CD4-positive, alpha-beta T cell treated with Interleukin-12 subunit alpha and Interleukin-12 subunit beta, for 1 hour (primary cell): Measurements from ENCODE around the gene INTS1.

Experiments used
- DNase-seq: peaks from one replicate; pipeline ENCODE4 v3.0.0-alpha.2; 2020

The INTS1 gene

GRCh38 chr7:1484569-1484968 lies 19.6 kb downstream of the INTS1 start:
- DNase-seq, result no peak

GRCh38 chr7:1483536-1484505 lies 20.4 kb downstream of the INTS1 start:
- DNase-seq, result no peak

- no peak for DNase-seq
These were observed 21.1 kb downstream of the INTS1 start for GRCh38 chr7:1483079-1483478.

- DNase-seq, result no peak
These were observed 22.9 kb downstream of the INTS1 start for GRCh38 chr7:1481300-1481699.

- no peak for DNase-seq
These were observed 23.5 kb downstream of the INTS1 start for GRCh38 chr7:1480670-1481069.

GRCh38 chr7:1479287-1479686 lies 24.9 kb downstream of the INTS1 start:
- no peak for DNase-seq

- no peak for DNase-seq
These were observed 25.7 kb downstream of the INTS1 start for GRCh38 chr7:1478480-1478879.

- no peak for DNase-seq
These were observed 27.3 kb downstream of the INTS1 start for GRCh38 chr7:1476859-1477258.

GRCh38 chr7:1475991-1476390 lies 28.2 kb downstream of the INTS1 start:
- DNase-seq, result no peak

GRCh38 chr7:1475393-1475792 lies 28.8 kb downstream of the INTS1 start:
- DNase-seq, result no peak

GRCh38 chr7:1474736-1475135 lies 29.5 kb downstream of the INTS1 start:
- no peak for DNase-seq

- peak; percentile 88 for DNase-seq
These were observed 30.2 kb downstream of the INTS1 start for GRCh38 chr7:1473864-1474512.

- DNase-seq, result no peak
These were observed 33.3 kb downstream of the INTS1 start for GRCh38 chr7:1470901-1471300.

GRCh38 chr7:1468643-1469298 lies 35.4 kb downstream of the INTS1 start:
- no peak for DNase-seq

- DNase-seq, result no peak
These were observed 36.0 kb downstream of the INTS1 start for GRCh38 chr7:1468203-1468602.

- DNase-seq, result no peak
These were observed 37.5 kb downstream of the INTS1 start for GRCh38 chr7:1466524-1467271.

GRCh38 chr7:1464694-1465093 lies 39.5 kb downstream of the INTS1 start:
- DNase-seq, result no peak

GRCh38 chr7:1463676-1464223 lies 40.4 kb downstream of the INTS1 start:
- DNase-seq, result no peak

GRCh38 chr7:1461646-1462375 lies 42.4 kb downstream of the INTS1 start:
- no peak for DNase-seq

GRCh38 chr7:1460821-1461645 lies 43.2 kb downstream of the INTS1 start:
- DNase-seq, result no peak
